Mesodermal cell (in vitro differentiated cells): ENCODE data around the gene CCDC120.
A peak's percentile ranks its signal among the peaks of the same experiment; 100 is the strongest.

Source experiments
- H3K27ac ChIP-seq: 2 replicates; pipeline ENCODE4 v1.7.0; 2013; ENCODE audit warnings: mild to moderate bottlenecking, low read depth, low read length, moderate library complexity; ENCODE audit not compliant: severe bottlenecking
- H3K36me3 ChIP-seq: 2 replicates; pipeline ENCODE4 v1.7.1; 2013; ENCODE audit warnings: mild to moderate bottlenecking, low read length, moderate library complexity; ENCODE audit not compliant: control insufficient read depth, insufficient read depth
- H3K4me1 ChIP-seq: one replicate; pipeline ENCODE4 v1.7.1; 2013; ENCODE audit warnings: mild to moderate bottlenecking, low read length; ENCODE audit not compliant: insufficient read depth, control insufficient read depth, poor library complexity, severe bottlenecking
- H3K4me3 ChIP-seq: 2 replicates; pipeline ENCODE4 v1.7.0; 2013; ENCODE audit warnings: low read length, control low read depth, mild to moderate bottlenecking; ENCODE audit not compliant: insufficient read depth, poor library complexity, severe bottlenecking; ENCODE audit errors: extremely low read depth
- H3K9me3 ChIP-seq: 2 replicates; pipeline ENCODE4 v1.7.1; 2013; ENCODE audit warnings: mild to moderate bottlenecking, low read length, moderate library complexity; ENCODE audit not compliant: control insufficient read depth
- WGBS, 2 experiments: methylation state at CpG; one replicate each; pipeline ENCODE4 v1.1.5; 2013; ENCODE audit warnings: missing lambda C conversion rate in 2 of 2; ENCODE audit not compliant: insufficient coverage in 2 of 2; 5-methylcytosine and 5-hydroxymethylcytosine counted together

The CCDC120 gene

GRCh38 chrX:49042581-49043219, 16.1 kb upstream of the CCDC120 start:
- Histone ChIP-seq H3K36me3 (peaks cover 16% of the 10 kb centered on the region), H3K4me1 (peaks cover 10% of the 10 kb centered on the region), H3K9me3 (no peaks in the 10 kb centered on the region), H3K4me3 (peak overlapping the region; percentile 71), H3K27ac (peak overlapping the region; percentile 76)
- WGBS, 2 experiments, result 0 to 3% methylated on average over 6 to 7 of the region's 29 CpGs

GRCh38 chrX:49043220-49043986, 15.4 kb upstream of the CCDC120 start, which contains the start of gene TFE3:
TFE3 (minus strand) TSS chrX:49043357; CDS start chrX:49043226, 131 bp downstream.
- WGBS, 2 experiments, result 0% methylated on average over 30 to 36 of the region's 67 CpGs
- Histone ChIP-seq H3K27ac (peak within 1 kb of the TSS; percentile 76), H3K4me3 (peak within 1 kb of the TSS; percentile 71), H3K36me3 (peaks cover 9% of the 10 kb centered on the region), H3K9me3 (no peaks in the 10 kb centered on the region), H3K4me1 (peaks cover 10% of the 10 kb centered on the region)

GRCh38 chrX:49043987-49044281, 14.9 kb upstream of the CCDC120 start:
- Histone ChIP-seq H3K4me3 (no peak overlapping the region), H3K27ac (peak overlapping the region; percentile 49), H3K9me3 (no peaks in the 10 kb centered on the region), H3K36me3 (peaks cover 4% of the 10 kb centered on the region), H3K4me1 (peaks cover 10% of the 10 kb centered on the region)
- WGBS, 2 experiments, result 54% methylated on average over 6 of the region's 13 CpGs; no CpG with 5 or more reads in 1 of the 2 experiments

GRCh38 chrX:49053223-49054072, 5.4 kb upstream of the CCDC120 start:
- no peaks in the 10 kb centered on the region for H3K9me3 ChIP-seq
- H3K36me3 ChIP-seq, result no peaks in the 10 kb centered on the region
- H3K4me3 ChIP-seq, result peak overlapping the region; percentile 49
- WGBS, 2 experiments, result 3 to 25% methylated on average over 2 to 18 of the region's 79 CpGs
- peak overlapping the region; percentile 73 for H3K27ac ChIP-seq
- no peaks in the 10 kb centered on the region for H3K4me1 ChIP-seq

GRCh38 chrX:49054073-49054762, 4.6 kb upstream of the CCDC120 start:
- Histone ChIP-seq H3K4me1 (no peaks in the 10 kb centered on the region), H3K27ac (no peak overlapping the region), H3K36me3 (no peaks in the 10 kb centered on the region), H3K4me3 (peak overlapping the region; percentile 49), H3K9me3 (no peaks in the 10 kb centered on the region)
- WGBS, 2 experiments, result 87 to 93% methylated on average over 4 of the region's 5 CpGs

GRCh38 chrX:49059201-49059600, 402 bp downstream of the CCDC120 start:
- Histone ChIP-seq H3K4me3 (no peak overlapping the region), H3K27ac (no peak overlapping the region), H3K9me3 (no peaks in the 10 kb centered on the region), H3K36me3 (peaks cover 6% of the 10 kb centered on the region), H3K4me1 (no peaks in the 10 kb centered on the region)
- WGBS, 2 experiments, result no CpG with 5 or more reads among the region's 6 CpGs

- peaks cover 6% of the 10 kb centered on the region for H3K36me3 ChIP-seq
- H3K9me3 ChIP-seq, result no peaks in the 10 kb centered on the region
- no peaks in the 10 kb centered on the region for H3K4me1 ChIP-seq
- 100% methylated on average over 1 of the region's 10 CpGs; no CpG with 5 or more reads in 1 of the 2 experiments for WGBS, 2 experiments
- no peak overlapping the region for H3K4me3 ChIP-seq
- no peak overlapping the region for H3K27ac ChIP-seq
Measured at GRCh38 chrX:49059681-49060085, 884 bp downstream of the CCDC120 start.

GRCh38 chrX:49060914-49061313, 2.1 kb downstream of the CCDC120 start:
- peaks cover 6% of the 10 kb centered on the region for H3K36me3 ChIP-seq
- H3K9me3 ChIP-seq, result no peaks in the 10 kb centered on the region
- no peak overlapping the region for H3K27ac ChIP-seq
- H3K4me1 ChIP-seq, result no peaks in the 10 kb centered on the region
- H3K4me3 ChIP-seq, result no peak overlapping the region
- no CpG with 5 or more reads among the region's 3 CpGs for WGBS, 2 experiments

- H3K4me1 ChIP-seq, result no peaks in the 10 kb centered on the region
- H3K36me3 ChIP-seq, result peaks cover 6% of the 10 kb centered on the region
- no peak overlapping the region for H3K4me3 ChIP-seq
- WGBS, 2 experiments, result 95 to 100% methylated on average over 3 of the region's 7 CpGs
- H3K27ac ChIP-seq, result no peak overlapping the region
- H3K9me3 ChIP-seq, result no peaks in the 10 kb centered on the region
Measured at GRCh38 chrX:49061490-49061889, 2.7 kb downstream of the CCDC120 start.

GRCh38 chrX:49061916-49062315, 3.1 kb downstream of the CCDC120 start:
- WGBS, 2 experiments, result 90 to 94% methylated on average over 2 of the region's 10 CpGs
- Histone ChIP-seq H3K9me3 (no peaks in the 10 kb centered on the region), H3K4me1 (no peaks in the 10 kb centered on the region), H3K36me3 (peaks cover 8% of the 10 kb centered on the region), H3K27ac (no peak overlapping the region), H3K4me3 (no peak overlapping the region)
